OCI-LY1 (cell line): Measurements from ENCODE around the gene NR2C1.

Experiments
- CTCF ChIP-seq: fragments of 200-600 bp; sonication (generic), shearing (Covaris generic); IDR thresholded peaks from 2 replicates; pipeline ENCODE4 v1.5.1; 2017; ENCODE audit warnings: mild to moderate bottlenecking, antibody characterized with exemption, low read length, moderate library complexity, mixed read lengths
- EZH2 ChIP-seq: fragments of 200-600 bp; sonication (generic), shearing (Covaris generic); IDR thresholded peaks from 2 replicates; pipeline ENCODE4 v1.8.0; 2017; ENCODE audit warnings: borderline replicate concordance, mixed run types, mild to moderate bottlenecking, antibody characterized with exemption, low read length, moderate library complexity, mixed read lengths

GRCh38 chr12:95085612-95086011, 12.2 kb upstream of the NR2C1 start:
- TF ChIP-seq CTCF (no peak), EZH2 (no peak)
